ENCODE measurements around the gene L3MBTL2.

Gene L3MBTL2

GRCh38 chr22:41193829-41194228 is 11.3 kb upstream of the L3MBTL2 start:
- DNase-seq (ENCODE audit: low spot score), result no peak
- TF ChIP-seq, protein P1, sequence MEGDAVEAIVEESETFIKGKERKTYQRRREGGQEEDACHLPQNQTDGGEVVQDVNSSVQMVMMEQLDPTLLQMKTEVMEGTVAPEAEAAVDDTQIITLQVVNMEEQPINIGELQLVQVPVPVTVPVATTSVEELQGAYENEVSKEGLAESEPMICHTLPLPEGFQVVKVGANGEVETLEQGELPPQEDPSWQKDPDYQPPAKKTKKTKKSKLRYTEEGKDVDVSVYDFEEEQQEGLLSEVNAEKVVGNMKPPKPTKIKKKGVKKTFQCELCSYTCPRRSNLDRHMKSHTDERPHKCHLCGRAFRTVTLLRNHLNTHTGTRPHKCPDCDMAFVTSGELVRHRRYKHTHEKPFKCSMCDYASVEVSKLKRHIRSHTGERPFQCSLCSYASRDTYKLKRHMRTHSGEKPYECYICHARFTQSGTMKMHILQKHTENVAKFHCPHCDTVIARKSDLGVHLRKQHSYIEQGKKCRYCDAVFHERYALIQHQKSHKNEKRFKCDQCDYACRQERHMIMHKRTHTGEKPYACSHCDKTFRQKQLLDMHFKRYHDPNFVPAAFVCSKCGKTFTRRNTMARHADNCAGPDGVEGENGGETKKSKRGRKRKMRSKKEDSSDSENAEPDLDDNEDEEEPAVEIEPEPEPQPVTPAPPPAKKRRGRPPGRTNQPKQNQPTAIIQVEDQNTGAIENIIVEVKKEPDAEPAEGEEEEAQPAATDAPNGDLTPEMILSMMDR (IDR thresholded peaks at IDR 0.05; ENCODE audit: extremely low read depth, missing control alignments), result no peak

- peak; percentile 93 for DNase-seq (ENCODE audit: low spot score)
- TF ChIP-seq, protein P1 (IDR thresholded peaks at IDR 0.05; ENCODE audit: extremely low read depth, missing control alignments), result no peak
Observed at GRCh38 chr22:41197038-41197972, 7.8 kb upstream of the L3MBTL2 start.

DNA sequence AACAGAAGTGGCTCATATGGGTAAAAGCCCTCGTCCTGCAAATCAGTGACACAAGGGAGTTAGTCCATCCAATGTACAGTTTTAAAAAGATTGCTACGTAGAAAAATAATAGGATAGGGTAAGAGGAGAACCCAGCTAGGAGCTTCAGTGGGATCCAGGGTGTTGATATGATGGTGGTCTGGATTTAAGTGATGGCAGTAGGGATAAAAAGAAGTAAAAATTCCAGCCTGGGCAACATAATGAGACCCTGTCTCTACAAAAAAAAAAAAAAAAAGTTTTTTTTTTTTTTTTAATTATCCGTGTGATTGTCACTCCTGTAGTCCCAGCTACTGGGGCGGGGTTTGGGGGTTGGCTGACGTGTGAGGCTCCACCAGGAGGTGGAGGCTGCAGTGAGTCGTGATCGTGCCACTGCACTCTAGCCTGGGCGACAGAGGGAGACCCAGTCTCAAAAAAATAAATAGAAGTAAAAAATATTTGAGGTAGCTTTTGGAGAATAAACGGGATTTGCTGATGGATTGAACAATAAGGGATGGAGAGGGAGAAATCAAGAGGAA is 7.0 kb upstream of the L3MBTL2 start:
- no peak for DNase-seq (ENCODE audit: low spot score)

DNA sequence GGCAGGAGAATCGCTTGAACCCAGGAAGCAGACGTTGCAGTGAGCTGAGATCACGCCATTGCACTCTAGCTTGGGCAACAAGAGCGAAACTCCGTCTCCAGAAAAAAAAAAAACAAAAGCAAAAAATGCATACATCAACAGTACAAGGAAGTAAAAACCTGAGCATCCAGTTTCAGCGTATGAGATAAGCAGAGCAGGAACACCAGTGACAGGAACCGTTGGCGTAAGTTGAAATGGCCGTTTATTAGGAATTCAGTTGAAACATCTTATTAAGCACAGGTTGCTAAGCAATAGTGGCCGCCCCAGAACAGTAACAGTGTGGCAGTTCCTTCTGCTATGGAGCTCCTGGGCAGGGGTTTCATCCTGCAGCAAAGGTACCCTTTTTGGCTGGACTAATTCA is 4.0 kb upstream of the L3MBTL2 start:
- no peak for DNase-seq (ENCODE audit: low spot score)
- TF ChIP-seq, protein P1 (IDR thresholded peaks at IDR 0.05; ENCODE audit: extremely low read depth, missing control alignments), result no peak

More for the DNA sequence above, 7.0 kb upstream of the L3MBTL2 start:
- TF ChIP-seq, protein P1 (IDR thresholded peaks at IDR 0.05; ENCODE audit: extremely low read depth, missing control alignments), result no peak

- no peak for DNase-seq (ENCODE audit: low spot score)
- TF ChIP-seq, protein P1 (IDR thresholded peaks at IDR 0.05; ENCODE audit: extremely low read depth, missing control alignments), result no peak
Observed at GRCh38 chr22:41203118-41203517, 2.0 kb upstream of the L3MBTL2 start.

DNA sequence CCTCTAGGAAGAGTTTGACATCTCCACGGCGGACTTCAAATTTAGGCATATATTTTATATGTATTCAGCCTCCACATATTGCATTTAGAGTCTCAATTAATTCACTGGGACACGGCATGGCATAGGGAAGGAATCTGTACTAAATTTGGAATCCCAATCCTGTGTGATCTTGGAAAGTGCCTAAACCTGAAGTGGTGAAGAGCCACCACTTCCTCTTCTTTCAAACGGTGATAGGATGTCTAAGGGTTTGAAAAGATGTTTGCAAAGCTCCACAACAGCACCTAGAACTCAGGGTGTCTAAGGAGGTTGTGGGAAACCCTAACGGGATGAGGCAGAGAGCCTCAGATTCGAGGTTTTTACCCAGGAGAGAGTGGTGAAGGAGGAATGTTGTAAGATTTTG is 1.0 kb upstream of the L3MBTL2 start:
- TF ChIP-seq, protein P1 (IDR thresholded peaks at IDR 0.05; ENCODE audit: extremely low read depth, missing control alignments), result no peak
- no peak for DNase-seq (ENCODE audit: low spot score)

DNA sequence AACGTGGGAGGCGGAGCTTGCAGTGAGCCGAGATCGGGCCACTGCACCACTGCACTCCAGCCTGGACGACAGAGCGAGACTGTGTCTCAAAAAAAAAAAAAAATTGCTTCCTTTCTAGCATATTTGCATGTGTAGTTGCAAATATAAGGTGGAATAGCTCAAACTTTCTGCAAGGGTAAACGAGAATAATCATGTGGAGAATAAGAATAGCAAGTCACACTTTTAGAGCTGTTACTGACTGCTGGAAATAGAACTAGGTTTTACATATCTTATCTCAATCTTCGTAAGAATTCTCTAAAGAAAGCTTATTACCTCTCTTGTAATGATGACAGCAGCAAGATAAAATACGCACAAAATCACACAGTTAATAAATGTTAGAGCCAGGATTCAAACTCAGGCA is 1.6 kb downstream of the L3MBTL2 start:
- TF ChIP-seq, protein P1 (IDR thresholded peaks at IDR 0.05; ENCODE audit: extremely low read depth, missing control alignments), result no peak
- DNase-seq (ENCODE audit: low spot score), result no peak

Measured in GM20000 (cell line).